ENCODE results near the gene SIDT1.

The SIDT1 gene

GRCh38 chr3:113546414-113546893 is 14.1 kb downstream of the SIDT1 start:
- no peak for DNase-seq

GRCh38 chr3:113548501-113548900 is 16.1 kb downstream of the SIDT1 start:
- DNase-seq: no peak

DNA sequence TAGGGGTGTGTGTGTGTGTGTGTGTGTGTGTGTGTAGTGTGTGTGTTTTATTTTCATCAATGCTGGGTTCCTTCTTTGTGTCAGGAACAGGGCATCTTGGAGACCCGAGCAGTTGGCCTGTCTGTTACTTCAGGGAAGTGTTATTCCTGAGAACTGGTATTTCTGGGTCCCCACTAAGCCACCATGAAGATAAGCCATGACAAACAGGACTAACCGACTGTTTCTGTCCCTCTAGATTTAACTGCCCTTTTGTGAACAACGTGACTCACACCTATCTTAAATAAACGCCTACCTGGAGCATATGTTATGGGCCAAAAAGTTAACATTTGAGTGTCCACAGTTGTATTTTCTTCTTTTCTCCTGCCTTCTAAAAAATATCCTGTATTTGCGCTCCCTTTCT is 19.5 kb downstream of the SIDT1 start:
- DNase-seq: no peak

DNA sequence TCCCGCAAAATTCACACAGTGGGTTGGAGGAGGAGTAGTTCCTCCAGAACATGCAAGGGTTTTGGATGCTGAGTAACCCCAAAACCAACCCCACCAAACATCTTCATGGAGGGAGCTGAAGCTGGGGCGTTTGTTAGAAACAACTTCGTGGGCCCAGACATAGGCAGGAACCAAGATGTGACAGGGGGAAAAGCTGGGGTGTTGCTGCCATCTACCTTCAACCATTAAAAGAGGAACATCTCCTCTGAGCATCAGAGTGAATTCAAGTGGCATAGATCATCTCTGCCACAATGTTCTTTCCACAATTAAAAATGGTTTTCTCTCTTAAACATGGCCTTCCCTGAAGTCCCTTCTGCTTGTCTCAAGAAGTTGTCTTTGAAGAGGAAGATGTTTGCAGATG is 20.5 kb downstream of the SIDT1 start:
- no peak for DNase-seq

GRCh38 chr3:113555138-113555537 is 22.8 kb downstream of the SIDT1 start:
- no peak for DNase-seq

DNA sequence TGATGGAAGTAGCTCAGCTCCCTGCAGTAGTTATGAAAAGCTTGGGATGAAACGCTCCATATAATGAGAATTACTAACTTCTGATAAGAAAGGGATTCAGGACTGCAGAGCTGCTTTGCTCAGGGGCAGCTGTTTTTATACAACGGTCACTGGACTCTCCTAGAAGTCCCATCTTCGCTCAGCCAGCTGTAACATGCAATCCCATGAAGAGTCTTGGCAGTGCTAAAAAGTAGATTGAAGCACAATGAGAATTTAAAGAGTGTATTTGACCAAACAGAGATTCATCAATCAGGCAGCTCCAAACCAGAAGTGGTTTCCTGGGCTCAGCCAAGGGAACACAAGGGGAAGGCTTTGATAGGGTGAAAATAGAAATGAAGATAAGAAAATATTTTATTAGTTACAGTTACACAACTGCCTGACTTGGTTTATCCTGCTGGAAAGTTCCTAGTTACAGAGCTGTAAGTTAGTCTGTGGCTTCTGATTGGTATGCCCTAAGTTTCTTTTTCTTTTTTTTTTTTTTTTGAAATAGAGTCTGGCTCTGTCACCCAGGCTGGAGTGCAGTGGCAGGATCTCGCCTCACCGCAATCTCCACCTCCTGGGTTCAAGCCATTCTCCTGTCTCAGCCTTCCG is 24.1 kb downstream of the SIDT1 start:
- no peak for DNase-seq

GRCh38 chr3:113556946-113557335 is 24.6 kb downstream of the SIDT1 start:
- DNase-seq: no peak

- no peak for DNase-seq
These were observed 25.0 kb downstream of the SIDT1 start for GRCh38 chr3:113557374-113557773.

GRCh38 chr3:113559009-113559408 is 26.7 kb downstream of the SIDT1 start:
- DNase-seq: no peak

- DNase-seq: no peak
These were observed 27.9 kb downstream of the SIDT1 start for GRCh38 chr3:113560271-113560670.

GRCh38 chr3:113560831-113561623 is 28.7 kb downstream of the SIDT1 start:
- DNase-seq: no peak

DNA sequence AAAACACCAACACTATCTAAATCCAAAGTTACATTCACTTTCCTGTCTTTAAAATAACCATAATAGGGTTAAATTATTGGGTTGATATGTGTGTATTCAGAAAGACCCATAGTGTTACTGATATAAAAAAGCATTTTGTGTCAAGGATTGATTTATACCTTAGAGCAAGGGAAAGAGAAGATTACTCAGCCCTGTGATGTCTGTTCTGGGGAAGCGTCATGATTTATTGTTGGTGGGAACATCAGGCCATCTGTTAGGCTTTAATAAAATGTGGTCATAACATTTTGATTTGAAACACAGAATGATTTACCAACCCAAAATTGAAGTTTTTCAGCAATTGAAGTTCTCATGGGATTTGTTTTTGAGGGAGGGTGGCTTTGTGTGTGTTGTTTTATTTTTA is 33.2 kb downstream of the SIDT1 start:
- no peak for DNase-seq

DNA sequence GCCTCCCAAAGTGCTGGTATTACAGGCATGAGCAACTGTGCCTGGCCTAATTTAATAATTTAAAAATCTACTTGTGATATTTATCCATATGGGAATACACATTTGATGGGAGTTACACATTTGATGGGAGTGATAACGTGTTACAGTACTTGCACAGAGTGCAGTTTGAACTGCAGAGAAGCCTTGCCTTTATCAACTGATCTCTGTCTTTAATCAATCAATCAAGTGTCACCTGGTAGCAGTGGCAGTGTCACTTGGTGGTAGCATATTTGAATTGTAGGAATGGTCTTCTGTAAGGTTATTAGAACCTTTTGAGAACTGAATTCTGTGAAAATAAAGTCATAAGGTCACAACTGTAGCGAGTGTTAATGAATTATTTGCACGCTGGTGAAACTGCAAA is 37.8 kb downstream of the SIDT1 start:
- DNase-seq: no peak

- DNase-seq: no peak
These were observed 39.0 kb downstream of the SIDT1 start for GRCh38 chr3:113571360-113571759.

DNA sequence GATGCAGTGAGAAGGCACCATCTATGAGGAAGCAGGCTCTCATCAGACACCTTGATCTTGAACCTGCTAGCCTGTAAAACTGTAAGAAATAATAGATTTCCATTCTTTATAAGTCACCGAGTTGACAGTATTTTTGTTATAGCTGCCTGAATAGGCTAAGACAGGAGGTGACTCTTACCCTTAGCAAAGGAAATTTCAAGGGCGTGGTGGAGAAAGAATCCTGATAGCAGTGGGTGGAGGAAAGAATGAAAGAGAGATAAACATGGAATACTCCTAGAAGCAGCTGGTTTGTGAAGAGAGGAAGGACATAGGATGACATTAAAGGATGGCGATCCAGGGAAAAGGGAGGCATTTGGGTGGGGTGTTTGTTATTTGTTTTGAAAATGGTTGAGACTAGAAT is 41.4 kb downstream of the SIDT1 start:
- no peak for DNase-seq

DNA sequence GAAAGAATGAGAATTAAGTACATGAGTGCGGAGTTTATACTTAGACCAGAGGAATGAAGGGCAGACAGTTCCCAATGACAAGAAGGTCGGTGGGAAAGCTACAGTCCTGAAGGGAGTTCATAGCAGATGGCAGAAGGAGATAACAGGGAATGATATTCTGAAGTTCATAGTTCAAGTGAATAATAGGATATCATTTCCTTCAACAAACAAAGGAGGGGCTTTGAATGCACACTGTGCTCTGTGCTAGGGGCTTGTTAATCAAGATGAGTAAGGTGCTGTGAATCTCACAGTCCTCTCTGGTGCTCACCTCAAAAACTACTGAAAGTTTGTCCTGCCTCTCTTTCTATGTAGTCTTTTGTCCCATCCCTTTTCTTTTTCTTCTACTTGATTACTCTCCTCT is 41.9 kb downstream of the SIDT1 start:
- DNase-seq: no peak

DNA sequence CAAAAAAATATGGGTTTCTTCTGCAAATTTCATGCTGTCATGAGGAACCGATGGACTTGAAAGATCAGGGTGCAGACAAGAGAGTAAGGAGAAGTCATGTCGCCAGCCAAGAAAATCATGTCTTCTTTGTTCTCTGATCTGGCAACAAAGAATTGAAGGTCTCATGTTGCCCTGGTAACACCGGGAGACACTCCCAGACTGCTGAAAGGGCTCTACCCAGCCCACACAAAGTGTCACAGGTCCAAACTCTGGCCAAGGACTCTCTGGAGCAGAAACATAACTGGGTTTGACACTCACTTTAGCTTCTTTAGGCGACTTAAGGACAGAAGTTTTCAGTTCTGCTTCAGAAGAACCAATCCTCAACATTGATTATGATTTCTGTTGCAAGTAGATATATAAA is 42.9 kb downstream of the SIDT1 start:
- no peak for DNase-seq

DNA sequence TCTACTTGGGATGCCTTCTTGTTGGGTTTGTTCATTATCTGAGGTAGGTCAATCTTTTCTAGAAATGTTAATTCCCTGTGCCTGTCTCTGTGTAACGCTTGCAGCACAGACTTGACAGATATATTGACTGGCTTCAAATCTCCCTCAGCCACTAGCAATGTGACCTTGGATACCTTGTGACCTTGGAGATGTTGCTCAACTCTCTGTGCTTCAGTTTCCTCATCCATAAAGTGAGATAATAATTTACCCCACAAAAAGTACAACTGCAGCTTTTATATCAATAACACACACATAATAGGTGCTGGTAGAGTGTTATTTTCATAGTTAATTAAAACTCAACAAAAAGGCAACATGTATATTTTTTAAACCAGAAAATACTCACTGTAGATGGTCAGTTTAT is 52.9 kb downstream of the SIDT1 start:
- DNase-seq: no peak

GRCh38 chr3:113585720-113586119 is 53.4 kb downstream of the SIDT1 start:
- DNase-seq: no peak

GRCh38 chr3:113588806-113589205 is 56.5 kb downstream of the SIDT1 start:
- DNase-seq: no peak

DNA sequence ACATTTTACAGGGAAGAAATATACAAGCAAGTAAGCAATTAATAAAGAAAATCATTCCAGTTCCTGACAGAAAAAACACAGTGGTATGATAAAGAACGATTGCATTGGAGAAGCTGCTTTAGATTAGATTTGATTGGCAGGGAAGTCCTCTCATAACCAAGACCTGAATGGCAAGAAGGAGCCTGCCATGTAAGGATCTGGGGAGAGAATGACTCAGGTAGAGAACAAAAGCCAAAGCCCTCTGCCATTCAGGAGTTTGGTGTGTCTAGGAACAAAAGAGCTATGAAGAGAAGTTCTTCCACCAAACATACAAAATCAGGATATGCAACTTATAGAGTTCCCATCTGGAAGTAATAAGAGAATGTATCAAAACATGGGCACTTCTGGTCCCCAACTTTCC is 57.6 kb downstream of the SIDT1 start:
- DNase-seq: no peak

- DNase-seq: no peak
These were observed 58.6 kb downstream of the SIDT1 start for GRCh38 chr3:113590983-113591382.

DNA sequence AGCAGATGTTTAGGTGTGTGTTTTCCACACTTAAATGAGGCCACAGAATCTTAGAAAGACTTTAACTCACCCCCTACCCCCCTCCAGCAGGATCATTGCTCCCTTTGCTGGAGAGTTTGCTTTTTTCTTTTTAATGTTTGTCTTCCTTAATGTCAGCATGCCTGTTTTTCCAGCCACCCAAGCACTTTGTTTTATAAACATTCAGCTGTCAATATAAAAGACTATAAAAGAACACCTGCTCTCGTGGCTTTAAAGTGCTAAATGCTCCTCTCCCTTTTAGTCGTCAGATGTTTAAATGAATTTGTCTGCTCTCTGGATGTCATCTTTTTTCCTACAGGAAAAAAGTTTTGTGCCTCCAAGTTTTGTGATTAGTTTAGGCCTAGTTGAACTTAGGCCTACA is 61.7 kb downstream of the SIDT1 start:
- no peak for DNase-seq

GRCh38 chr3:113597596-113598354 is 65.4 kb downstream of the SIDT1 start:
- no peak for DNase-seq
